SU-DHL-6 (cell line): Measurements from ENCODE around the gene TMEM163.

Source experiments
- CTCF ChIP-seq: fragments of 200-600 bp; sonication (generic); IDR thresholded peaks from one replicate; pipeline ENCODE4 v1.5.1; 2017; ENCODE audit warnings: antibody characterized with exemption, mild to moderate bottlenecking, low read length, moderate library complexity; ENCODE audit not compliant: insufficient read depth, poor library complexity, severe bottlenecking
- EZH2phosphoT487 ChIP-seq: fragments of 200-600 bp; sonication (generic), shearing (Covaris generic); conservative IDR thresholded peaks from 2 replicates; pipeline ENCODE4 v1.6.1; 2018; ENCODE audit warnings: mild to moderate bottlenecking, antibody characterized with exemption, low read length, moderate library complexity, mixed read lengths

GRCh38 chr2:134739236-134739878 lies 20.6 kb upstream of the TMEM163 start:
- TF ChIP-seq CTCF (peak; percentile 15), EZH2phosphoT487 (no peak)
